OCI-LY3 (cell line): ENCODE data around the gene OSBPL6.
A peak's percentile ranks its signal among the peaks of the same experiment; 100 is the strongest.

ENCODE experiments used
- H2AFZ ChIP-seq: fragments of 200-600, 300-600 bp; shearing (Covaris generic); 2 replicates; pipeline ENCODE4 v1.6.0; 2014; ENCODE audit warnings: antibody characterized with exemption, low read depth, low read length
- H3K27ac ChIP-seq: fragments of 200-600, 300-600 bp; sonication (generic); 2 replicates; pipeline ENCODE4 v1.5.1; 2014; ENCODE audit warnings: mild to moderate bottlenecking, low read length, moderate library complexity, mixed read lengths
- H3K27me3 ChIP-seq: fragments of 200-600, 300-600 bp; sonication (generic); 2 replicates; pipeline ENCODE4 v1.6.1; 2014; ENCODE audit warnings: low read depth, low read length, mixed read lengths
- H3K36me3 ChIP-seq: fragments of 200-600, 300-600 bp; sonication (generic); replicated peaks from 2 replicates; pipeline ENCODE3; 2014; ENCODE audit warnings: low read depth, low read length, mixed read lengths
- H3K4me1 ChIP-seq: fragments of 300-600, 200-600 bp; sonication (generic); 2 replicates; pipeline ENCODE4 v1.6.1; 2014; ENCODE audit warnings: low read length, mixed read lengths
- H3K4me2 ChIP-seq: fragments of 200-600, 300-600 bp; sonication (generic); 2 replicates; pipeline ENCODE4 v1.6.1; 2014; ENCODE audit warnings: low read length, mixed read lengths
- H3K4me3 ChIP-seq: fragments of 300-600, 200-600 bp; sonication (generic); 2 replicates; pipeline ENCODE4 v1.5.1; 2014; ENCODE audit warnings: antibody characterized with exemption, mild to moderate bottlenecking, low read length, moderate library complexity
- H3K79me2 ChIP-seq: fragments of 300-600, 200-600 bp; shearing (Covaris generic); 2 replicates; pipeline ENCODE4 v1.6.1; 2014; ENCODE audit warnings: mild to moderate bottlenecking, low read length, mixed read lengths
- H3K9ac ChIP-seq: fragments of 300-600, 200-600 bp; shearing (Covaris generic); 2 replicates; pipeline ENCODE4 v1.6.0; 2014; ENCODE audit warnings: mild to moderate bottlenecking, low read length, moderate library complexity
- H3K9me3 ChIP-seq: fragments of 200-600, 300-600 bp; shearing (Covaris generic); 2 replicates; pipeline ENCODE4 v1.6.1; 2014; ENCODE audit warnings: low read length, mixed read lengths; ENCODE audit not compliant: insufficient read depth
- H4K20me1 ChIP-seq: fragments of 200-600, 300-600 bp; sonication (generic); 2 replicates; pipeline ENCODE4 v1.6.1; 2016; ENCODE audit warnings: low read length, mixed read lengths; ENCODE audit not compliant: insufficient read depth
- CTCF ChIP-seq: fragments of 200-600, 300-600 bp; sonication (generic); IDR thresholded peaks from 2 replicates; pipeline ENCODE4 v1.5.1; 2014; ENCODE audit warnings: antibody characterized with exemption, low read length, low read depth
- EZH2phosphoT487 ChIP-seq: fragments of 200-600 bp; shearing (Covaris generic); IDR thresholded peaks from 2 replicates; pipeline ENCODE4 v1.6.1; 2018; ENCODE audit warnings: antibody characterized with exemption, mixed run types, low read depth

OSBPL6 gene

GRCh38 chr2:178205853-178206521 lies 11.7 kb downstream of the OSBPL6 start:
- Histone ChIP-seq H3K27ac (no peak overlapping the region), H3K9ac (no peak overlapping the region), H3K36me3 (no peaks in the 10 kb centered on the region), H4K20me1 (no peaks in the 10 kb centered on the region), H3K4me2 (no peak overlapping the region), H3K4me3 (no peak overlapping the region), H3K4me1 (peaks cover 6% of the 10 kb centered on the region), H3K9me3 (no peaks in the 10 kb centered on the region), H3K79me2 (no peaks in the 10 kb centered on the region), H3K27me3 (no peaks in the 10 kb centered on the region), H2AFZ (no peak overlapping the region)
- TF ChIP-seq CTCF (no peak), EZH2phosphoT487 (no peak)

- no peak overlapping the region for H2AFZ ChIP-seq
- H3K4me3 ChIP-seq: no peak overlapping the region
- H3K4me1 ChIP-seq: peaks cover 3% of the 10 kb centered on the region; the same call in 1 of the 2 replicates
Measured at GRCh38 chr2:178208336-178208735, 14.0 kb downstream of the OSBPL6 start.

GRCh38 chr2:178208817-178209216 lies 14.5 kb downstream of the OSBPL6 start:
- H3K79me2 ChIP-seq: no peaks in the 10 kb centered on the region
- TF ChIP-seq CTCF (peak; percentile 44), EZH2phosphoT487 (no peak)
- no peaks in the 10 kb centered on the region for H4K20me1 ChIP-seq
- H3K36me3 ChIP-seq: no peaks in the 10 kb centered on the region
- H2AFZ ChIP-seq: no peak overlapping the region
- no peak overlapping the region for H3K27ac ChIP-seq
- no peak overlapping the region for H3K4me3 ChIP-seq
- H3K27me3 ChIP-seq: no peaks in the 10 kb centered on the region
- H3K4me2 ChIP-seq: no peak overlapping the region
- H3K9ac ChIP-seq: no peak overlapping the region
- H3K9me3 ChIP-seq: no peaks in the 10 kb centered on the region
- H3K4me1 ChIP-seq: peaks cover 3% of the 10 kb centered on the region; the same call in 1 of the 2 replicates

More at GRCh38 chr2:178208336-178208735, 14.0 kb downstream of the OSBPL6 start:
- no peak overlapping the region for H3K4me2 ChIP-seq
- no peaks in the 10 kb centered on the region for H3K27me3 ChIP-seq
- no peak overlapping the region for H3K9ac ChIP-seq
- H3K36me3 ChIP-seq: no peaks in the 10 kb centered on the region
- no peak for TF ChIP-seq CTCF
- TF ChIP-seq EZH2phosphoT487: no peak
- H3K9me3 ChIP-seq: no peaks in the 10 kb centered on the region
- no peaks in the 10 kb centered on the region for H4K20me1 ChIP-seq
- no peak overlapping the region for H3K27ac ChIP-seq
- H3K79me2 ChIP-seq: no peaks in the 10 kb centered on the region

GRCh38 chr2:178211460-178211859 lies 17.1 kb downstream of the OSBPL6 start:
- no peak overlapping the region for H3K27ac ChIP-seq
- no peak overlapping the region for H3K4me2 ChIP-seq
- no peak for TF ChIP-seq CTCF
- no peak for TF ChIP-seq EZH2phosphoT487
- no peak overlapping the region for H2AFZ ChIP-seq
- no peaks in the 10 kb centered on the region for H3K79me2 ChIP-seq
- peaks cover 3% of the 10 kb centered on the region; the same call in 1 of the 2 replicates for H3K4me1 ChIP-seq
- no peak overlapping the region for H3K4me3 ChIP-seq
- H3K27me3 ChIP-seq: no peaks in the 10 kb centered on the region
- no peaks in the 10 kb centered on the region for H4K20me1 ChIP-seq
- H3K9me3 ChIP-seq: no peaks in the 10 kb centered on the region
- no peaks in the 10 kb centered on the region for H3K36me3 ChIP-seq
- H3K9ac ChIP-seq: no peak overlapping the region
